Measurements from ENCODE around the gene LOXL3. TPM values are rescaled to one million over a fixed set of nuclear protein-coding genes. Genes with fewer than 3 reads are reported as not detected.

Gene LOXL3
- polyA plus RNA-seq, 1 donor from 2014 or later = 20.1 TPM

DNA sequence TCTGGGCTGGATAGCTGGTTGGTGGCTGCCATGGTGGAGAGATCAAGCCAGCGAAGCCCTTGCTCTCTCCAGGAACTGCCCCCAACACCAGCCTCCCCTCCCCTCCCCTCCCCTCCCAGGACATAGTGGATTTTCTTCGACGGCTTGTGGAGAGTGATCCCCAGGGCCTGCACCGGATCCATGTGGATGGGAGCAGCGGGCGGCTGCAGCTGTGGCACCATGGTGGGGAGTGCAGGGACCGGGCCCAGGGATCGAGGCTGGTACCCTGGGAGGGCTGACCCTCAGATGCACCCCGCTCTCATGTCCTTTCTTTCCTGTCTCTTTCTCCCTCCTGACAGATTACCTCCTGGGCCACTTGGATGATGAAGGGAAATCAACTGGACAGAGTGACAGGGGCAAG is 63.8 kb downstream of the LOXL3 start:
- no peak overlapping the region for H2AFZ ChIP-seq (ENCODE audit: low read depth, low read length)
- H3F3A ChIP-seq (ENCODE audit: insufficient read depth, low read length, poor library complexity, severe bottlenecking) = no peaks in the 10 kb centered on the region
- no peaks in the 10 kb centered on the region for H3K36me3 ChIP-seq (ENCODE audit: insufficient read depth, low read length)
- H3K27me3 ChIP-seq (ENCODE audit: insufficient read depth, low read depth, low read length) = no peaks in the 10 kb centered on the region
- no peak overlapping the region for H3K4me3 ChIP-seq (ENCODE audit: low read length)
- no peak overlapping the region for H3K9ac ChIP-seq (ENCODE audit: low read length)
- no peak overlapping the region for H3K27ac ChIP-seq (ENCODE audit: low read length)
- no peak for TF ChIP-seq SMC3 (conservative IDR thresholded peaks at IDR 0.05; ENCODE audit: poor library complexity)
- TF ChIP-seq MXI1 (conservative IDR thresholded peaks at IDR 0.05; ENCODE audit: poor library complexity, severe bottlenecking) = no peak
- no peak for TF ChIP-seq TAF1 (IDR thresholded peaks at IDR 0.05; ENCODE audit: low read depth)
- TF ChIP-seq, protein P1, sequence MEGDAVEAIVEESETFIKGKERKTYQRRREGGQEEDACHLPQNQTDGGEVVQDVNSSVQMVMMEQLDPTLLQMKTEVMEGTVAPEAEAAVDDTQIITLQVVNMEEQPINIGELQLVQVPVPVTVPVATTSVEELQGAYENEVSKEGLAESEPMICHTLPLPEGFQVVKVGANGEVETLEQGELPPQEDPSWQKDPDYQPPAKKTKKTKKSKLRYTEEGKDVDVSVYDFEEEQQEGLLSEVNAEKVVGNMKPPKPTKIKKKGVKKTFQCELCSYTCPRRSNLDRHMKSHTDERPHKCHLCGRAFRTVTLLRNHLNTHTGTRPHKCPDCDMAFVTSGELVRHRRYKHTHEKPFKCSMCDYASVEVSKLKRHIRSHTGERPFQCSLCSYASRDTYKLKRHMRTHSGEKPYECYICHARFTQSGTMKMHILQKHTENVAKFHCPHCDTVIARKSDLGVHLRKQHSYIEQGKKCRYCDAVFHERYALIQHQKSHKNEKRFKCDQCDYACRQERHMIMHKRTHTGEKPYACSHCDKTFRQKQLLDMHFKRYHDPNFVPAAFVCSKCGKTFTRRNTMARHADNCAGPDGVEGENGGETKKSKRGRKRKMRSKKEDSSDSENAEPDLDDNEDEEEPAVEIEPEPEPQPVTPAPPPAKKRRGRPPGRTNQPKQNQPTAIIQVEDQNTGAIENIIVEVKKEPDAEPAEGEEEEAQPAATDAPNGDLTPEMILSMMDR (IDR thresholded peaks at IDR 0.05; ENCODE audit: poor library complexity, severe bottlenecking) = no peak
- TF ChIP-seq EZH2 (IDR thresholded peaks at IDR 0.05; ENCODE audit: borderline replicate concordance, insufficient read depth, low read length, poor library complexity, severe bottlenecking) = no peak
- TF ChIP-seq, protein P2, sequence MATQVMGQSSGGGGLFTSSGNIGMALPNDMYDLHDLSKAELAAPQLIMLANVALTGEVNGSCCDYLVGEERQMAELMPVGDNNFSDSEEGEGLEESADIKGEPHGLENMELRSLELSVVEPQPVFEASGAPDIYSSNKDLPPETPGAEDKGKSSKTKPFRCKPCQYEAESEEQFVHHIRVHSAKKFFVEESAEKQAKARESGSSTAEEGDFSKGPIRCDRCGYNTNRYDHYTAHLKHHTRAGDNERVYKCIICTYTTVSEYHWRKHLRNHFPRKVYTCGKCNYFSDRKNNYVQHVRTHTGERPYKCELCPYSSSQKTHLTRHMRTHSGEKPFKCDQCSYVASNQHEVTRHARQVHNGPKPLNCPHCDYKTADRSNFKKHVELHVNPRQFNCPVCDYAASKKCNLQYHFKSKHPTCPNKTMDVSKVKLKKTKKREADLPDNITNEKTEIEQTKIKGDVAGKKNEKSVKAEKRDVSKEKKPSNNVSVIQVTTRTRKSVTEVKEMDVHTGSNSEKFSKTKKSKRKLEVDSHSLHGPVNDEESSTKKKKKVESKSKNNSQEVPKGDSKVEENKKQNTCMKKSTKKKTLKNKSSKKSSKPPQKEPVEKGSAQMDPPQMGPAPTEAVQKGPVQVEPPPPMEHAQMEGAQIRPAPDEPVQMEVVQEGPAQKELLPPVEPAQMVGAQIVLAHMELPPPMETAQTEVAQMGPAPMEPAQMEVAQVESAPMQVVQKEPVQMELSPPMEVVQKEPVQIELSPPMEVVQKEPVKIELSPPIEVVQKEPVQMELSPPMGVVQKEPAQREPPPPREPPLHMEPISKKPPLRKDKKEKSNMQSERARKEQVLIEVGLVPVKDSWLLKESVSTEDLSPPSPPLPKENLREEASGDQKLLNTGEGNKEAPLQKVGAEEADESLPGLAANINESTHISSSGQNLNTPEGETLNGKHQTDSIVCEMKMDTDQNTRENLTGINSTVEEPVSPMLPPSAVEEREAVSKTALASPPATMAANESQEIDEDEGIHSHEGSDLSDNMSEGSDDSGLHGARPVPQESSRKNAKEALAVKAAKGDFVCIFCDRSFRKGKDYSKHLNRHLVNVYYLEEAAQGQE (IDR thresholded peaks at IDR 0.05; ENCODE audit: borderline replicate concordance) = no peak
- TF ChIP-seq RAD21 (conservative IDR thresholded peaks at IDR 0.05) = no peak
- no peak for TF ChIP-seq EP300 (conservative IDR thresholded peaks at IDR 0.05; ENCODE audit: poor library complexity, severe bottlenecking)
- TF ChIP-seq POLR2AphosphoS5 (IDR thresholded peaks at IDR 0.05) = no peak
- no peaks in the 10 kb centered on the region for H3K9me3 ChIP-seq (ENCODE audit: low read length)
- no peak overlapping the region for H3K4me2 ChIP-seq (ENCODE audit: low read length)
- H3K9me2 ChIP-seq (ENCODE audit: insufficient read depth, low read length) = no peaks in the 10 kb centered on the region
- no peaks in the 10 kb centered on the region for H3K79me2 ChIP-seq (replicated peaks; ENCODE audit: insufficient read depth, low read length)
- H4K20me1 ChIP-seq (ENCODE audit: insufficient read depth) = no peaks in the 10 kb centered on the region

DNA sequence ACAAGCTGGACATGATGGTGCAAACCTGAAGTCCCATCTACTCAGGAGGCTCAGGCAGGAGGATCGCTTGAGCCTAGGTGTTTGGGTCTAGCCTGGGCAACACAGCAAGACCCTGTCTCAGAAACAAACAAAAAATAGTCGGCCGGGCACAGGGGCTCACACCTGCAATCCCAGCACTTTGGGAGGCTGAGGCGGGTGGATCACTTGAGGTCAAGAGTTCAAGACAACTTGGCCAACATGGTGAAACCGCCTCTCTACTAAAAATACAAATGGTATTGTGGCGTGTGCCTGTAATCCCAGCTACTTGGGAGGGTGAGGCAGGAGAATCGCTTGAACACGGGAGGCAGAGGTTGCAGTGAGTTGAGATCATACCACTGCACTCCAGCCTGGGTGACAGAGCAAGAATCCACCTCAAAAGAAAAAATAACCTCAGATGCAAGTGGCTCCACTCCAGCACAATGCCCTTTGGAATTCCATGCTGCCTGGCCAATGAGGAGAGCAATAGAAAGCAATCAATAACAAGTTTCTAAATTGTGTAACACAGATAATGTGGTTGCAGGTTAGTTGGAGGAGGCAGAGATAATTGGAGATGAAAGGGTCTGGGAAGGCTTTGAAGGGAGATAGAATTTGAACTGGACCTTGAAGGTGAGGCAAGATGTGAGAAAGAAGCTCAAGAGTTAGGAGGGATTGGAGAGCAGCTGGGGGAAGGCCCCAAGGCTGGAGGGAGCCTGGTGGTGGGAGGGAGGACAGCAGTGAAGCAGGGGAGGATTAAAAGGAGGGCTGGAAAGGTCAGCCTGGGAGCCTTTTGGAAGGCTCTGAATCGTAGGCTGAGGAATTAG is 64.9 kb downstream of the LOXL3 start:
- no peaks in the 10 kb centered on the region for H3K27me3 ChIP-seq (ENCODE audit: insufficient read depth, low read depth, low read length)
- H2AFZ ChIP-seq (ENCODE audit: low read depth, low read length) = no peak overlapping the region
- no peaks in the 10 kb centered on the region for H3K36me3 ChIP-seq (ENCODE audit: insufficient read depth, low read length)
- H3K79me2 ChIP-seq (replicated peaks; ENCODE audit: insufficient read depth, low read length) = no peaks in the 10 kb centered on the region
- no peaks in the 10 kb centered on the region for H3K9me3 ChIP-seq (ENCODE audit: low read length)
- no peak overlapping the region for H3K4me3 ChIP-seq (ENCODE audit: low read length)
- H3K9ac ChIP-seq (ENCODE audit: low read length) = no peak overlapping the region
- H3K4me2 ChIP-seq (ENCODE audit: low read length) = no peak overlapping the region
- TF ChIP-seq, protein P2 (IDR thresholded peaks at IDR 0.05; ENCODE audit: borderline replicate concordance) = no peak
- TF ChIP-seq, protein P1 (IDR thresholded peaks at IDR 0.05; ENCODE audit: poor library complexity, severe bottlenecking) = no peak
- TF ChIP-seq POLR2AphosphoS5 (IDR thresholded peaks at IDR 0.05) (no peak), TAF1 (IDR thresholded peaks at IDR 0.05; ENCODE audit: low read depth) (no peak), EP300 (conservative IDR thresholded peaks at IDR 0.05; ENCODE audit: poor library complexity, severe bottlenecking) (no peak), EZH2 (IDR thresholded peaks at IDR 0.05; ENCODE audit: borderline replicate concordance, insufficient read depth, low read length, poor library complexity, severe bottlenecking) (no peak), SMC3 (conservative IDR thresholded peaks at IDR 0.05; ENCODE audit: poor library complexity) (no peak), MXI1 (conservative IDR thresholded peaks at IDR 0.05; ENCODE audit: poor library complexity, severe bottlenecking) (no peak), RAD21 (conservative IDR thresholded peaks at IDR 0.05) (no peak)
- H3K27ac ChIP-seq (ENCODE audit: low read length) = no peak overlapping the region
- H3F3A ChIP-seq (ENCODE audit: insufficient read depth, low read length, poor library complexity, severe bottlenecking) = no peaks in the 10 kb centered on the region
- no peaks in the 10 kb centered on the region for H4K20me1 ChIP-seq (ENCODE audit: insufficient read depth)
- no peaks in the 10 kb centered on the region for H3K9me2 ChIP-seq (ENCODE audit: insufficient read depth, low read length)
